Vagina (tissue), 2 donors: Measurements from ENCODE around the gene RANBP17.

Source experiments
- POLR2A ChIP-seq, 2 donors: fragments of 450-650 bp; IDR thresholded peaks; one replicate each; pipeline ENCODE4 v1.6.1; 2017; ENCODE audit warnings: antibody characterized with exemption in 2 of 2, mild to moderate bottlenecking in 2 of 2, moderate library complexity in 2 of 2
- POLR2AphosphoS5 ChIP-seq, 2 donors: sonication (generic); formaldehyde crosslinking; IDR thresholded peaks; one replicate each; pipeline ENCODE4 v1.9.0; 2017; ENCODE audit warnings: antibody characterized with exemption in 2 of 2, mild to moderate bottlenecking in 2 of 2, low read depth in 1 of 2; ENCODE audit not compliant: insufficient read depth in 1 of 2
- TF ChIP-seq, protein P1 (sequence below), 3 experiments: fragments of 450-650 bp in 2 of 3; fragments of 200-600 bp in 1 of 3; sonication (generic) in 1 of 3; IDR thresholded peaks; one replicate each; pipeline ENCODE4 v1.5.1; 2017 to 2019; ENCODE audit warnings: antibody characterized with exemption in 3 of 3, mild to moderate bottlenecking in 2 of 3, moderate library complexity in 2 of 3

GRCh38 chr5:171321447-171321846 lies 459.6 kb downstream of the RANBP17 start:
- TF ChIP-seq, protein P1, sequence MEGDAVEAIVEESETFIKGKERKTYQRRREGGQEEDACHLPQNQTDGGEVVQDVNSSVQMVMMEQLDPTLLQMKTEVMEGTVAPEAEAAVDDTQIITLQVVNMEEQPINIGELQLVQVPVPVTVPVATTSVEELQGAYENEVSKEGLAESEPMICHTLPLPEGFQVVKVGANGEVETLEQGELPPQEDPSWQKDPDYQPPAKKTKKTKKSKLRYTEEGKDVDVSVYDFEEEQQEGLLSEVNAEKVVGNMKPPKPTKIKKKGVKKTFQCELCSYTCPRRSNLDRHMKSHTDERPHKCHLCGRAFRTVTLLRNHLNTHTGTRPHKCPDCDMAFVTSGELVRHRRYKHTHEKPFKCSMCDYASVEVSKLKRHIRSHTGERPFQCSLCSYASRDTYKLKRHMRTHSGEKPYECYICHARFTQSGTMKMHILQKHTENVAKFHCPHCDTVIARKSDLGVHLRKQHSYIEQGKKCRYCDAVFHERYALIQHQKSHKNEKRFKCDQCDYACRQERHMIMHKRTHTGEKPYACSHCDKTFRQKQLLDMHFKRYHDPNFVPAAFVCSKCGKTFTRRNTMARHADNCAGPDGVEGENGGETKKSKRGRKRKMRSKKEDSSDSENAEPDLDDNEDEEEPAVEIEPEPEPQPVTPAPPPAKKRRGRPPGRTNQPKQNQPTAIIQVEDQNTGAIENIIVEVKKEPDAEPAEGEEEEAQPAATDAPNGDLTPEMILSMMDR (IDR thresholded peaks at IDR 0.05) = no peak
- TF ChIP-seq POLR2A (IDR thresholded peaks at IDR 0.05) (no peak), POLR2AphosphoS5 (IDR thresholded peaks at IDR 0.05; ENCODE audit: insufficient read depth in 1 of 2, low read depth in 1 of 2) (no peak)
